Neural cell (in vitro differentiated cells): ENCODE measurements around the gene TMEM119. TPM values are rescaled to one million over a fixed set of nuclear protein-coding genes. Genes with fewer than 3 reads are reported as not detected.

Experiments
- H2AFZ ChIP-seq: fragments of 200-600, 300-800 bp; sonication (generic), shearing (Covaris generic); 2 replicates; pipeline ENCODE4 v1.6.0; 2014; ENCODE audit warnings: low read depth, mild to moderate bottlenecking, antibody characterized with exemption, low read length, moderate library complexity
- H3F3A ChIP-seq: fragments of 200-600 bp; shearing (Covaris generic); 2 replicates; pipeline ENCODE4 v1.6.1; 2016; ENCODE audit warnings: mild to moderate bottlenecking, moderate library complexity, mixed read lengths, antibody characterized with exemption, low read length; ENCODE audit not compliant: insufficient read depth, poor library complexity, severe bottlenecking
- H3K27ac ChIP-seq: fragments of 200-600, 300-800 bp; sonication (generic), shearing (Covaris generic); 2 replicates; pipeline ENCODE4 v1.5.1; 2014; ENCODE audit warnings: mild to moderate bottlenecking, low read length, moderate library complexity
- H3K27me3 ChIP-seq: fragments of 300-800, 200-600 bp; sonication (generic), shearing (Covaris generic); 2 replicates; pipeline ENCODE4 v1.6.0; 2014; ENCODE audit warnings: mild to moderate bottlenecking, low read depth, low read length, moderate library complexity; ENCODE audit not compliant: insufficient read depth
- H3K36me3 ChIP-seq: fragments of 300-800, 200-600 bp; sonication (generic), shearing (Covaris generic); 2 replicates; pipeline ENCODE4 v1.5.1; 2014; ENCODE audit warnings: mild to moderate bottlenecking, antibody characterized with exemption, low read length, moderate library complexity; ENCODE audit not compliant: insufficient read depth
- H3K4me2 ChIP-seq: fragments of 300-800, 200-600 bp; sonication (generic), shearing (Covaris generic); 2 replicates; pipeline ENCODE4 v1.6.0; 2014; ENCODE audit warnings: mild to moderate bottlenecking, low read length
- H3K4me3 ChIP-seq: fragments of 300-800, 200-600 bp; sonication (generic), shearing (Covaris generic); 2 replicates; pipeline ENCODE4 v1.5.1; 2014; ENCODE audit warnings: mild to moderate bottlenecking, low read length, moderate library complexity
- H3K79me2 ChIP-seq: fragments of 200-600 bp; shearing (Covaris generic); replicated peaks from 2 replicates; pipeline ENCODE4 v1.6.0; 2014; ENCODE audit warnings: mild to moderate bottlenecking, low read length, moderate library complexity; ENCODE audit not compliant: insufficient read depth
- H3K9ac ChIP-seq: fragments of 300-800, 200-600 bp; sonication (generic), shearing (Covaris generic); 2 replicates; pipeline ENCODE4 v1.6.1; 2016; ENCODE audit warnings: mild to moderate bottlenecking, low read length, mixed read lengths
- H3K9me2 ChIP-seq: fragments of 200-600 bp; shearing (Covaris generic); 2 replicates; pipeline ENCODE4 v1.6.1; 2016; ENCODE audit warnings: mild to moderate bottlenecking, low read length, mixed read lengths; ENCODE audit not compliant: insufficient read depth
- H3K9me3 ChIP-seq: fragments of 200-600, 300-800 bp; sonication (generic), shearing (Covaris generic); 2 replicates; pipeline ENCODE4 v1.6.1; 2016; ENCODE audit warnings: mild to moderate bottlenecking, mixed run types, low read length, moderate library complexity, mixed read lengths
- H4K20me1 ChIP-seq: fragments of 200-600 bp; shearing (Covaris generic); 2 replicates; pipeline ENCODE4 v1.6.1; 2016; ENCODE audit warnings: mild to moderate bottlenecking, mixed run types; ENCODE audit not compliant: insufficient read depth
- CTCF ChIP-seq: fragments of 450-650 bp; IDR thresholded peaks from 2 replicates; pipeline ENCODE4 v1.5.1; 2014; ENCODE audit warnings: antibody characterized with exemption, mild to moderate bottlenecking, moderate library complexity; ENCODE audit not compliant: poor library complexity, severe bottlenecking
- EP300 ChIP-seq: fragments of 450-650 bp; conservative IDR thresholded peaks from 2 replicates; pipeline ENCODE4 v1.6.1; 2014; ENCODE audit warnings: antibody characterized with exemption, mild to moderate bottlenecking, moderate library complexity; ENCODE audit not compliant: poor library complexity, severe bottlenecking
- EZH2 ChIP-seq: fragments of 200-600, 300-800 bp; shearing (Covaris generic), sonication (generic); IDR thresholded peaks from 2 replicates; pipeline ENCODE4 v1.6.1; 2014; ENCODE audit warnings: antibody characterized with exemption, low read length, borderline replicate concordance, mild to moderate bottlenecking; ENCODE audit not compliant: insufficient read depth, poor library complexity, severe bottlenecking
- MXI1 ChIP-seq: fragments of 450-650 bp; conservative IDR thresholded peaks from 2 replicates; pipeline ENCODE4 v1.6.1; 2014; ENCODE audit warnings: antibody characterized with exemption, mild to moderate bottlenecking; ENCODE audit not compliant: poor library complexity, severe bottlenecking
- POLR2AphosphoS5 ChIP-seq: IDR thresholded peaks from 2 replicates; pipeline ENCODE4 v1.6.1; 2012
- RAD21 ChIP-seq: fragments of 450-650 bp; conservative IDR thresholded peaks from 2 replicates; pipeline ENCODE4 v1.6.1; 2014; ENCODE audit warnings: antibody characterized with exemption, mild to moderate bottlenecking, moderate library complexity
- SMC3 ChIP-seq: fragments of 450-650 bp; conservative IDR thresholded peaks from 2 replicates; pipeline ENCODE4 v1.6.1; 2014; ENCODE audit warnings: antibody characterized with exemption, mild to moderate bottlenecking, moderate library complexity; ENCODE audit not compliant: poor library complexity
- TAF1 ChIP-seq: IDR thresholded peaks from 2 replicates; pipeline ENCODE4 v1.6.1; 2012; ENCODE audit warnings: low read depth
- polyA plus RNA-seq: library from polyadenylated mRNA; depleted of rRNA; stranded (reverse); fragments of >200 nt; gene quantifications from 2 replicates; pipeline ENCODE4 v1.2.3, GENCODE V29; 2014
- TF ChIP-seq, protein P1 (sequence below): IDR thresholded peaks from 2 replicates; pipeline ENCODE4 v1.6.1; 2012; ENCODE audit warnings: borderline replicate concordance

TMEM119 gene
- polyA plus RNA-seq, 1 donor from 2014 or later: not detected

- no peak overlapping the region for H3K4me3 ChIP-seq
- H4K20me1 ChIP-seq: peaks cover 3% of the 10 kb centered on the region
- H3K36me3 ChIP-seq: no peaks in the 10 kb centered on the region
- no peaks in the 10 kb centered on the region for H3K27me3 ChIP-seq
- TF ChIP-seq, protein P1, sequence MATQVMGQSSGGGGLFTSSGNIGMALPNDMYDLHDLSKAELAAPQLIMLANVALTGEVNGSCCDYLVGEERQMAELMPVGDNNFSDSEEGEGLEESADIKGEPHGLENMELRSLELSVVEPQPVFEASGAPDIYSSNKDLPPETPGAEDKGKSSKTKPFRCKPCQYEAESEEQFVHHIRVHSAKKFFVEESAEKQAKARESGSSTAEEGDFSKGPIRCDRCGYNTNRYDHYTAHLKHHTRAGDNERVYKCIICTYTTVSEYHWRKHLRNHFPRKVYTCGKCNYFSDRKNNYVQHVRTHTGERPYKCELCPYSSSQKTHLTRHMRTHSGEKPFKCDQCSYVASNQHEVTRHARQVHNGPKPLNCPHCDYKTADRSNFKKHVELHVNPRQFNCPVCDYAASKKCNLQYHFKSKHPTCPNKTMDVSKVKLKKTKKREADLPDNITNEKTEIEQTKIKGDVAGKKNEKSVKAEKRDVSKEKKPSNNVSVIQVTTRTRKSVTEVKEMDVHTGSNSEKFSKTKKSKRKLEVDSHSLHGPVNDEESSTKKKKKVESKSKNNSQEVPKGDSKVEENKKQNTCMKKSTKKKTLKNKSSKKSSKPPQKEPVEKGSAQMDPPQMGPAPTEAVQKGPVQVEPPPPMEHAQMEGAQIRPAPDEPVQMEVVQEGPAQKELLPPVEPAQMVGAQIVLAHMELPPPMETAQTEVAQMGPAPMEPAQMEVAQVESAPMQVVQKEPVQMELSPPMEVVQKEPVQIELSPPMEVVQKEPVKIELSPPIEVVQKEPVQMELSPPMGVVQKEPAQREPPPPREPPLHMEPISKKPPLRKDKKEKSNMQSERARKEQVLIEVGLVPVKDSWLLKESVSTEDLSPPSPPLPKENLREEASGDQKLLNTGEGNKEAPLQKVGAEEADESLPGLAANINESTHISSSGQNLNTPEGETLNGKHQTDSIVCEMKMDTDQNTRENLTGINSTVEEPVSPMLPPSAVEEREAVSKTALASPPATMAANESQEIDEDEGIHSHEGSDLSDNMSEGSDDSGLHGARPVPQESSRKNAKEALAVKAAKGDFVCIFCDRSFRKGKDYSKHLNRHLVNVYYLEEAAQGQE: no peak
- TF ChIP-seq POLR2AphosphoS5 (no peak), CTCF (no peak), MXI1 (no peak), RAD21 (no peak), TAF1 (no peak), EP300 (no peak), SMC3 (no peak), EZH2 (no peak)
- H3K27ac ChIP-seq: no peak overlapping the region
- H2AFZ ChIP-seq: no peak overlapping the region
- H3K79me2 ChIP-seq: peaks cover 10% of the 10 kb centered on the region
- H3K4me2 ChIP-seq: no peak overlapping the region
- no peaks in the 10 kb centered on the region for H3K9me3 ChIP-seq
- H3K9ac ChIP-seq: no peak overlapping the region
- H3K9me2 ChIP-seq: no peaks in the 10 kb centered on the region
- no peaks in the 10 kb centered on the region for H3F3A ChIP-seq
Measured at GRCh38 chr12:108543652-108544051, 54.2 kb downstream of the TMEM119 start.

GRCh38 chr12:108542320-108542719 lies 55.6 kb downstream of the TMEM119 start:
- Histone ChIP-seq H3K4me3 (no peak overlapping the region), H3K9ac (no peak overlapping the region), H3K27me3 (no peaks in the 10 kb centered on the region), H3F3A (no peaks in the 10 kb centered on the region), H3K27ac (no peak overlapping the region), H3K36me3 (no peaks in the 10 kb centered on the region), H2AFZ (no peak overlapping the region), H3K79me2 (peaks cover 5% of the 10 kb centered on the region), H3K9me3 (no peaks in the 10 kb centered on the region), H3K9me2 (no peaks in the 10 kb centered on the region), H4K20me1 (peaks cover 3% of the 10 kb centered on the region), H3K4me2 (no peak overlapping the region)
- TF ChIP-seq POLR2AphosphoS5 (no peak), SMC3 (no peak), CTCF (no peak), EP300 (no peak), TAF1 (no peak)

Other genes with a start within 250 kb of the TMEM119 start
- gene FICD, start 82.8 kb downstream of the TMEM119 start, polyA plus RNA-seq: 1.5 and 3.0 TPM in 2 replicates
- 71.0 and 79.3 TPM in 2 replicates for gene SART3, start 36.9 kb downstream of the TMEM119 start, polyA plus RNA-seq
- 164 and 170 TPM in 2 replicates for gene ISCU, start 35.5 kb downstream of the TMEM119 start, polyA plus RNA-seq
- gene SELPLG, start 35.8 kb upstream of the TMEM119 start, polyA plus RNA-seq: 0.62 TPM in 1 of 2 replicates, not detected in the other
- 120 and 123 TPM in 2 replicates for gene CORO1C, start 133.4 kb upstream of the TMEM119 start, polyA plus RNA-seq